Neural progenitor cell (in vitro differentiated cells): ENCODE measurements around the gene TMED9. TPM values are rescaled to one million over a fixed set of nuclear protein-coding genes. Genes with fewer than 3 reads are reported as not detected.
A peak's percentile ranks its signal among the peaks of the same experiment; 100 is the strongest.

Experiments used
- DNase-seq: peaks from one replicate; pipeline ENCODE4 v3.0.0-alpha.2; 2016; ENCODE audit warnings: low spot score
- H2AFZ ChIP-seq: fragments of 200-600 bp; sonication (generic); replicated peaks from 2 replicates; pipeline ENCODE4 v1.6.1; 2016; ENCODE audit warnings: antibody characterized with exemption
- H3F3A ChIP-seq: fragments of 200-600 bp; sonication (generic); 2 replicates; pipeline ENCODE4 v1.6.1; 2016; ENCODE audit warnings: antibody characterized with exemption, low read depth
- H3K27ac ChIP-seq: fragments of 200-600 bp; sonication (generic); 2 replicates; pipeline ENCODE4 v1.5.1; 2016; ENCODE audit warnings: mild to moderate bottlenecking
- H3K27me3 ChIP-seq: fragments of 200-600 bp; sonication (generic); 2 replicates; pipeline ENCODE4 v1.6.1; 2016; ENCODE audit warnings: mild to moderate bottlenecking, moderate library complexity
- H3K36me3 ChIP-seq: fragments of 200-600 bp; sonication (generic); 2 replicates; pipeline ENCODE4 v1.5.1; 2016
- H3K4me1 ChIP-seq: fragments of 200-600 bp; sonication (generic); 2 replicates; pipeline ENCODE4 v1.6.1; 2016; ENCODE audit warnings: mixed run types
- H3K4me2 ChIP-seq: fragments of 200-600 bp; sonication (generic); 2 replicates; pipeline ENCODE4 v1.6.1; 2016
- H3K4me3 ChIP-seq: fragments of 200-600 bp; sonication (generic); 2 replicates; pipeline ENCODE4 v1.5.1; 2016
- H3K79me2 ChIP-seq: fragments of 200-600 bp; sonication (generic); 2 replicates; pipeline ENCODE4 v1.6.1; 2016; ENCODE audit warnings: low read depth
- H3K9ac ChIP-seq: fragments of 200-600 bp; sonication (generic); 2 replicates; pipeline ENCODE4 v1.6.1; 2016
- H3K9me3 ChIP-seq: fragments of 200-600 bp; sonication (generic); 2 replicates; pipeline ENCODE4 v1.5.1; 2016; ENCODE audit warnings: low read depth
- H4K20me1 ChIP-seq: fragments of 200-600 bp; sonication (generic); 2 replicates; pipeline ENCODE4 v1.6.1; 2016; ENCODE audit warnings: low read depth
- H3K27ac Mint-ChIP-seq: 3 replicates; pipeline ENCODE4 v1.8.0; 2021; ENCODE audit warnings: mixed read lengths
- H3K27me3 Mint-ChIP-seq: 2 replicates; pipeline ENCODE4 v1.8.0; 2022; ENCODE audit warnings: low read depth, mild to moderate bottlenecking, inconsistent platforms, moderate library complexity, mixed read lengths; ENCODE audit not compliant: insufficient read depth
- H3K36me3 Mint-ChIP-seq: 3 replicates; pipeline ENCODE4 v1.8.0; 2021; ENCODE audit warnings: mixed read lengths
- H3K4me1 Mint-ChIP-seq: 3 replicates; pipeline ENCODE4 v1.8.0; 2021; ENCODE audit warnings: mixed read lengths
- H3K4me3 Mint-ChIP-seq: 3 replicates; pipeline ENCODE4 v1.8.0; 2021; ENCODE audit warnings: mild to moderate bottlenecking, moderate library complexity, mixed read lengths
- H3K9me3 Mint-ChIP-seq: 3 replicates; pipeline ENCODE4 v1.8.0; 2020; ENCODE audit warnings: mixed read lengths
- CTCF ChIP-seq: fragments of 200-600 bp; sonication (generic); IDR thresholded peaks from 2 replicates; pipeline ENCODE4 v1.5.1; 2017; ENCODE audit warnings: antibody characterized with exemption, mild to moderate bottlenecking
- EZH2 ChIP-seq: fragments of 200-600 bp; sonication (generic); IDR thresholded peaks from 2 replicates; pipeline ENCODE4 v1.6.1; 2017; ENCODE audit warnings: antibody characterized with exemption, mild to moderate bottlenecking, moderate library complexity
- EZH2phosphoT487 ChIP-seq: fragments of 200-600 bp; sonication (generic); IDR thresholded peaks from 2 replicates; pipeline ENCODE4 v1.6.1; 2017; ENCODE audit warnings: antibody characterized with exemption
- total RNA-seq: library from RNA; depleted of rRNA; stranded (reverse); fragments of >200 nt; gene quantifications from 2 replicates; pipeline ENCODE4 v1.2.3, GENCODE V29; 2015; ENCODE audit warnings: low replicate concordance

TMED9 gene
- 30.9 and 49.0 TPM in 2 replicates for total RNA-seq

- H3K27me3 Mint-ChIP-seq, result peaks cover 16% of the 10 kb centered on the region
- H3K9me3 Mint-ChIP-seq, result no peaks in the 10 kb centered on the region
- peak within 1 kb of the TSS; percentile 99 for H3K4me3 Mint-ChIP-seq
- Histone ChIP-seq H3K36me3 (no peaks in the 10 kb centered on the region), H3K9me3 (no peaks in the 10 kb centered on the region), H3K79me2 (peaks cover 11% of the 10 kb centered on the region), H2AFZ (peak within 1 kb of the TSS; percentile 84), H3K4me2 (peak within 1 kb of the TSS; percentile 95), H3K27ac (no peak within 1 kb of the TSS), H3K27me3 (peaks cover 44% of the 10 kb centered on the region), H3K4me1 (no peaks in the 10 kb centered on the region), H3F3A (no peaks in the 10 kb centered on the region), H4K20me1 (no peaks in the 10 kb centered on the region), H3K9ac (peak within 1 kb of the TSS; percentile 77), H3K4me3 (peak within 1 kb of the TSS; percentile 86)
- peak; percentile 90 for DNase-seq
- TF ChIP-seq EZH2, result peak; percentile 36
- no peak for TF ChIP-seq EZH2phosphoT487
- TF ChIP-seq CTCF, result peak; percentile 23
- H3K27ac Mint-ChIP-seq, result peak within 1 kb of the TSS; percentile 98
- peaks cover 16% of the 10 kb centered on the region for H3K4me1 Mint-ChIP-seq
- H3K36me3 Mint-ChIP-seq, result peaks cover 18% of the 10 kb centered on the region
Measured at GRCh38 chr5:177592010-177592834, at the start of gene TMED9. Gene TMED9, plus strand, starts transcription at chr5:177592203. Its CDS starts 12 bp downstream, at chr5:177592215.

GRCh38 chr5:177542816-177543465 is 49.1 kb upstream of the TMED9 start:
- Mint-ChIP-seq H3K4me3 (no peak overlapping the region), H3K27ac (no peak overlapping the region)
- H3K27ac ChIP-seq, result peak overlapping the region; percentile 33

More at GRCh38 chr5:177542816-177543465, 49.1 kb upstream of the TMED9 start:
- Mint-ChIP-seq H3K4me1 (peaks cover 41% of the 10 kb centered on the region), H3K9me3 (no peaks in the 10 kb centered on the region), H3K27me3 (no peaks in the 10 kb centered on the region), H3K36me3 (peaks cover 13% of the 10 kb centered on the region)
- peaks cover 37% of the 10 kb centered on the region for H3F3A ChIP-seq
- no peak overlapping the region for H3K9ac ChIP-seq
- H3K9me3 ChIP-seq, result no peaks in the 10 kb centered on the region
- peak; percentile 77 for DNase-seq
- H3K4me3 ChIP-seq, result peak overlapping the region; percentile 8
- peak overlapping the region; percentile 72 for H3K4me2 ChIP-seq
- peaks cover 97% of the 10 kb centered on the region for H4K20me1 ChIP-seq
- peaks cover 28% of the 10 kb centered on the region for H3K4me1 ChIP-seq
- no peak overlapping the region for H2AFZ ChIP-seq
- H3K79me2 ChIP-seq, result peaks cover 85% of the 10 kb centered on the region
- no peak for TF ChIP-seq EZH2
- no peak for TF ChIP-seq CTCF
- TF ChIP-seq EZH2phosphoT487, result peak; percentile 91
- H3K27me3 ChIP-seq, result no peaks in the 10 kb centered on the region
- H3K36me3 ChIP-seq, result no peaks in the 10 kb centered on the region
